Activated CD8-positive, alpha-beta memory T cell treated with anti-CD3 and anti-CD28 coated beads for 4 hours (primary cell): ENCODE data around the gene ZKSCAN3.
"Not testable (repeated sequence)": the region's sequence is repeated elsewhere in the genome, so short reads cannot be mapped to it uniquely, and the experiment has no call there.

Source experiments
- DNase-seq, 2 donors: peaks; one replicate each; pipeline ENCODE4 v3.0.0-alpha.2; 2020; ENCODE audit warnings: low read depth in 2 of 2

ZKSCAN3 gene

GRCh38 chr6:28349892-28350737 lies at the start of gene ZKSCAN3:
TSS of gene ZKSCAN3 (plus strand) at chr6:28349947. CDS start at chr6:28359587, 9,640 bp downstream.
- peak; percentile 70 to 78 for DNase-seq

GRCh38 chr6:28303570-28303969 lies 46.2 kb upstream of the ZKSCAN3 start:
- DNase-seq, result no peak

- DNase-seq, result not testable (repeated sequence)
Measured at GRCh38 chr6:28306363-28306762, 43.4 kb upstream of the ZKSCAN3 start.

GRCh38 chr6:28311139-28311823 lies 38.5 kb upstream of the ZKSCAN3 start:
- DNase-seq, result no peak

- no peak for DNase-seq
Measured at GRCh38 chr6:28312939-28313338, 36.8 kb upstream of the ZKSCAN3 start.

- DNase-seq, result no peak
Measured at GRCh38 chr6:28315628-28316027, 34.1 kb upstream of the ZKSCAN3 start.

GRCh38 chr6:28317866-28318265 lies 31.9 kb upstream of the ZKSCAN3 start:
- DNase-seq, result not testable (repeated sequence)

- no peak for DNase-seq
Measured at GRCh38 chr6:28322661-28323060, 27.1 kb upstream of the ZKSCAN3 start.

GRCh38 chr6:28323813-28324424 lies 25.8 kb upstream of the ZKSCAN3 start:
- no peak for DNase-seq

- DNase-seq, result no peak
Measured at GRCh38 chr6:28326371-28326948, 23.3 kb upstream of the ZKSCAN3 start.

- DNase-seq, result no peak
Measured at GRCh38 chr6:28330041-28330440, 19.7 kb upstream of the ZKSCAN3 start.

- DNase-seq, result no peak
Measured at GRCh38 chr6:28333047-28333446, 16.7 kb upstream of the ZKSCAN3 start.

GRCh38 chr6:28333599-28334018 lies 16.1 kb upstream of the ZKSCAN3 start:
- no peak for DNase-seq

- no peak for DNase-seq
Measured at GRCh38 chr6:28334286-28335039, 15.3 kb upstream of the ZKSCAN3 start.

- no peak for DNase-seq
Measured at GRCh38 chr6:28335040-28335563, 14.6 kb upstream of the ZKSCAN3 start.

- DNase-seq, result peak; percentile 63 to 81
Measured at GRCh38 chr6:28335564-28336283, 14.0 kb upstream of the ZKSCAN3 start, which contains the start of gene ZSCAN31. TSS of gene ZSCAN31 (minus strand) at chr6:28336148. CDS start at chr6:28329683, 6,465 bp downstream.

- no peak for DNase-seq
Measured at GRCh38 chr6:28336284-28337120, 13.2 kb upstream of the ZKSCAN3 start.

- DNase-seq, result no peak
Measured at GRCh38 chr6:28337121-28337520, 12.6 kb upstream of the ZKSCAN3 start.

GRCh38 chr6:28340310-28341095 lies 9.2 kb upstream of the ZKSCAN3 start:
- DNase-seq, result no peak
